ENCODE results near the gene PABPN1L. TPM values are rescaled to one million over a fixed set of nuclear protein-coding genes. Genes with fewer than 3 reads are reported as not detected.

Gene PABPN1L
- total and polyA plus RNA-seq, 2 of the 4 experiments (the other 2 are of a cell fraction), result not detected

DNA sequence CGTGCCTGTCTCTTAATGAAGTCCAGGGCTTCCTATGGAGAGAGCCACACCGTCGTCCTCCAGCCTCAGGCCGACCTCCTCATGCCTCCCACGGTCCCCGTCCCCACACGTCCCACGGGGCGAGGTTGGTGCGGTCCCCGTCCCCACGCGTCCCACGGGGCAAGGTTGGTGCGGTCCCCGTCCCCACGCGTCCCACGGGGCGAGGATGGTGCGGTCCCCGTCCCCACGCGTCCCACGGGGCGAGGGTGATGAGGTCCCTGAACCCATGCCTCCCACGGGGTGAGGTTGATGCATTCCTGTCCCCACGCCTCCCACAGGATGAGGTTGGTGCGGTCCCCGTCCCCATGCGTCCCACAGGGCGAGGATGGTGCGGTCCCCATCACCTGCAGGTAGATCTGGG is 30.6 kb downstream of the PABPN1L start:
- no peak overlapping the region for H2AFZ ChIP-seq (replicated peaks; ENCODE audit: low read length, poor library complexity)
- H3K4me2 ChIP-seq (ENCODE audit: low read depth, low read length), result no peak overlapping the region
- in situ Hi-C loops (cut with MboI; ENCODE audit: low sequenced_read_pairs), result no loop called here
- no TSS peak for BruUV-seq (replicated peaks)
- no peaks in the 10 kb centered on the region for H3K9me1 ChIP-seq (ENCODE audit: insufficient read depth, low read length)
- DNase-seq (no peak), ATAC-seq (ENCODE audit: low read depth) (no peak)
- H4K91ac ChIP-seq (ENCODE audit: insufficient read depth, low read depth, low read length), result no peak overlapping the region
- no peaks in the 10 kb centered on the region for H3K27me3 ChIP-seq (ENCODE audit: control insufficient read depth, insufficient read depth, low read length)
- no peak overlapping the region for H2BK20ac ChIP-seq (ENCODE audit: low read depth, low read length)
- H2BK5ac ChIP-seq (ENCODE audit: low read depth, low read length, poor library complexity, severe bottlenecking), result no peak overlapping the region
- no peak overlapping the region for H2BK15ac ChIP-seq (ENCODE audit: low read depth, low read length)
- H3K18ac ChIP-seq (ENCODE audit: low read depth, low read length), result no peak overlapping the region
- no peak overlapping the region for H2AK9ac ChIP-seq (replicated peaks; ENCODE audit: low read depth, low read length, poor library complexity)
- peaks cover 4% of the 10 kb centered on the region; the same call in 1 of the 2 replicates for H4K20me1 ChIP-seq (ENCODE audit: insufficient read depth, low read length)
- H2AK5ac ChIP-seq (ENCODE audit: low read depth, low read length), result no peak overlapping the region
- H3K56ac ChIP-seq (ENCODE audit: extremely low read depth, insufficient read depth, low read length), result no peak overlapping the region
- 95% methylated on average over 24 of the region's 33 CpGs; no CpG with 5 or more reads in 1 of the 2 experiments for WGBS, 2 experiments (ENCODE audit: extremely low coverage in 2 of 2, insufficient read length in 1 of 2)
- H3K36me3 ChIP-seq (ENCODE audit: control insufficient read depth, insufficient read depth, low read length), result peaks cover 33% of the 10 kb centered on the region
- no peak overlapping the region for H3K9ac ChIP-seq (ENCODE audit: low read depth, low read length)
- H4K5ac ChIP-seq (ENCODE audit: low read depth, low read length), result no peak overlapping the region
- POLR2A ChIA-PET (ENCODE audit: unreplicated experiment), result interaction anchor here (0.6 kb wide), 1 partner anchor 191 kb away, joined by 6 read pairs; no protein-coding TSS in a partner anchor
- H3K14ac ChIP-seq (replicated peaks; ENCODE audit: low read depth, low read length), result no peak overlapping the region
- H2BK120ac ChIP-seq (ENCODE audit: low read depth, low read length), result no peak overlapping the region
- no peaks in the 10 kb centered on the region for H3K79me1 ChIP-seq (ENCODE audit: low read depth in 1 of 2, low read length in 2 of 2)
- CTCF ChIA-PET, result no interaction called here
- dilution Hi-C loops (cut with HindIII; ENCODE audit: low sequenced_read_pairs, unreplicated experiment), result no loop called here
- H3K4me1 ChIP-seq (ENCODE audit: control insufficient read depth, insufficient read depth, low read length), result peaks cover under 1% of the 10 kb centered on the region; the same call in 1 of the 2 replicates
- no peak overlapping the region for H4K8ac ChIP-seq (ENCODE audit: low read depth in 2 of 2, low read length in 2 of 2)
- intact Hi-C loops (cut with micrococcal nuclease), result no loop called here
- no peak overlapping the region for H3K27ac ChIP-seq (ENCODE audit: insufficient read depth, low read length)
- no peak overlapping the region for H3K4ac ChIP-seq (ENCODE audit: low read depth, low read length)
- H3K9me3 ChIP-seq (ENCODE audit: control insufficient read depth, insufficient read depth, low read length), result no peaks in the 10 kb centered on the region
- H3K4me3 ChIP-seq (ENCODE audit: insufficient read depth, low read depth, low read length), result no peak overlapping the region
- H3K23ac ChIP-seq (ENCODE audit: low read depth, low read length), result no peak overlapping the region
- TF ChIP-seq RFX5 (IDR thresholded peaks at IDR 0.05; ENCODE audit: low read depth, low read length), result no peak
- TF ChIP-seq MXI1 (IDR thresholded peaks at IDR 0.05; ENCODE audit: borderline replicate concordance, low read depth, low read length), result no peak
- no peak for TF ChIP-seq MAZ (IDR thresholded peaks at IDR 0.05; ENCODE audit: borderline replicate concordance, low read depth, low read length)
- TF ChIP-seq RAD21 (IDR thresholded peaks at IDR 0.05; ENCODE audit: low read length), result no peak
- no peak for TF ChIP-seq BHLHE40 (IDR thresholded peaks at IDR 0.05; ENCODE audit: low read depth, low read length)
- TF ChIP-seq, protein P1, sequence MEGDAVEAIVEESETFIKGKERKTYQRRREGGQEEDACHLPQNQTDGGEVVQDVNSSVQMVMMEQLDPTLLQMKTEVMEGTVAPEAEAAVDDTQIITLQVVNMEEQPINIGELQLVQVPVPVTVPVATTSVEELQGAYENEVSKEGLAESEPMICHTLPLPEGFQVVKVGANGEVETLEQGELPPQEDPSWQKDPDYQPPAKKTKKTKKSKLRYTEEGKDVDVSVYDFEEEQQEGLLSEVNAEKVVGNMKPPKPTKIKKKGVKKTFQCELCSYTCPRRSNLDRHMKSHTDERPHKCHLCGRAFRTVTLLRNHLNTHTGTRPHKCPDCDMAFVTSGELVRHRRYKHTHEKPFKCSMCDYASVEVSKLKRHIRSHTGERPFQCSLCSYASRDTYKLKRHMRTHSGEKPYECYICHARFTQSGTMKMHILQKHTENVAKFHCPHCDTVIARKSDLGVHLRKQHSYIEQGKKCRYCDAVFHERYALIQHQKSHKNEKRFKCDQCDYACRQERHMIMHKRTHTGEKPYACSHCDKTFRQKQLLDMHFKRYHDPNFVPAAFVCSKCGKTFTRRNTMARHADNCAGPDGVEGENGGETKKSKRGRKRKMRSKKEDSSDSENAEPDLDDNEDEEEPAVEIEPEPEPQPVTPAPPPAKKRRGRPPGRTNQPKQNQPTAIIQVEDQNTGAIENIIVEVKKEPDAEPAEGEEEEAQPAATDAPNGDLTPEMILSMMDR (conservative IDR thresholded peaks at IDR 0.05; ENCODE audit: low read depth, low read length), result no peak
- no peak for TF ChIP-seq MAFK (IDR thresholded peaks at IDR 0.05; ENCODE audit: low read depth, low read length)
- TF ChIP-seq, protein P2, sequence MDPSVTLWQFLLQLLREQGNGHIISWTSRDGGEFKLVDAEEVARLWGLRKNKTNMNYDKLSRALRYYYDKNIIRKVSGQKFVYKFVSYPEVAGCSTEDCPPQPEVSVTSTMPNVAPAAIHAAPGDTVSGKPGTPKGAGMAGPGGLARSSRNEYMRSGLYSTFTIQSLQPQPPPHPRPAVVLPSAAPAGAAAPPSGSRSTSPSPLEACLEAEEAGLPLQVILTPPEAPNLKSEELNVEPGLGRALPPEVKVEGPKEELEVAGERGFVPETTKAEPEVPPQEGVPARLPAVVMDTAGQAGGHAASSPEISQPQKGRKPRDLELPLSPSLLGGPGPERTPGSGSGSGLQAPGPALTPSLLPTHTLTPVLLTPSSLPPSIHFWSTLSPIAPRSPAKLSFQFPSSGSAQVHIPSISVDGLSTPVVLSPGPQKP (IDR thresholded peaks at IDR 0.05; ENCODE audit: borderline replicate concordance, low read depth, low read length), result no peak

Measured in IMR-90 (cell line).